ENCODE data around the gene RRP1B. TPM values are rescaled to one million over a fixed set of nuclear protein-coding genes. Genes with fewer than 3 reads are reported as not detected.
"Not testable (repeated sequence)": the region's sequence is repeated elsewhere in the genome, so short reads cannot be mapped to it uniquely, and the experiment has no call there.

The RRP1B gene
- total RNA-seq, 2 donors from 2014 or later, result 52.6 to 62.0 TPM

DNA sequence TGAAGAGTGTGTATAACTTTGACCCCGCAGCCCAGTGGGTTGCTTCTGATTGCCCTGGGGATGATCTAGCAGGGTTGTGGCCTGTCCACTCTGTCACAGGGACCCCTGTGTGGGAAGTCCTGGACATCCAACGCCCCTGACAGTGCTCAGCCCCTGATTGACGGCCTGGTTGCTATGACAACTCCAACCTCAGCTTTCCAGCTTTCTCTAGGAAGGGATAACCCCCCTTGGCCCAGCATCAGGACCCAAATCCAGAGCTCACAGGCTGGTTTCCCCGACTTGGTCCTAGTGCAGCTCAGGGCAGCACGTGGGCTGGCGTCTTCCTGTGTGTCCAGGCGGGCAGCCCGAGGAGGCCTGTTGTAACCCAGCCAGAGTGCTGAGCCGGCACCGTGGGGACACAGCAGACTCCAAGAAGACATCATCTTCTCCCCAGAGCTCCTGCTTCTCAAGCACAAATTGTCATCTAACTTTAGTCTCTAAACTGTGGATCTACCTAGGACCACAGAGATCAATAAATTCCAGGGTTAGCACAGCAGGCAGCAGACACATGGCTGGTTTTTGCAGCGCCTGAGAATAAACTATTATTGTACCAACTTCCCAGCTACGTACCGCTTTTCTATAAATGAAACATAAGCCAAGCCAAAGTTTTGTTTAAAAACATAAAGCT lies 40.7 kb downstream of the RRP1B start:
- DNase-seq (no peak), ATAC-seq (replicated peaks in 1 of 2) (no peak)
- H3K27me3 Mint-ChIP-seq (ENCODE audit: low read depth), result no peaks in the 10 kb centered on the region
- no peak overlapping the region for H3K4me3 Mint-ChIP-seq
- no peak overlapping the region for H3K27ac Mint-ChIP-seq
- H3K9me3 Mint-ChIP-seq, result no peaks in the 10 kb centered on the region
- peaks cover 0 to 13% of the 10 kb centered on the region in 2 donors for H3K36me3 Mint-ChIP-seq (ENCODE audit: insufficient read depth in 2 of 2)
- H3K4me1 Mint-ChIP-seq (ENCODE audit: low read depth), result peaks cover 25% of the 10 kb centered on the region

DNA sequence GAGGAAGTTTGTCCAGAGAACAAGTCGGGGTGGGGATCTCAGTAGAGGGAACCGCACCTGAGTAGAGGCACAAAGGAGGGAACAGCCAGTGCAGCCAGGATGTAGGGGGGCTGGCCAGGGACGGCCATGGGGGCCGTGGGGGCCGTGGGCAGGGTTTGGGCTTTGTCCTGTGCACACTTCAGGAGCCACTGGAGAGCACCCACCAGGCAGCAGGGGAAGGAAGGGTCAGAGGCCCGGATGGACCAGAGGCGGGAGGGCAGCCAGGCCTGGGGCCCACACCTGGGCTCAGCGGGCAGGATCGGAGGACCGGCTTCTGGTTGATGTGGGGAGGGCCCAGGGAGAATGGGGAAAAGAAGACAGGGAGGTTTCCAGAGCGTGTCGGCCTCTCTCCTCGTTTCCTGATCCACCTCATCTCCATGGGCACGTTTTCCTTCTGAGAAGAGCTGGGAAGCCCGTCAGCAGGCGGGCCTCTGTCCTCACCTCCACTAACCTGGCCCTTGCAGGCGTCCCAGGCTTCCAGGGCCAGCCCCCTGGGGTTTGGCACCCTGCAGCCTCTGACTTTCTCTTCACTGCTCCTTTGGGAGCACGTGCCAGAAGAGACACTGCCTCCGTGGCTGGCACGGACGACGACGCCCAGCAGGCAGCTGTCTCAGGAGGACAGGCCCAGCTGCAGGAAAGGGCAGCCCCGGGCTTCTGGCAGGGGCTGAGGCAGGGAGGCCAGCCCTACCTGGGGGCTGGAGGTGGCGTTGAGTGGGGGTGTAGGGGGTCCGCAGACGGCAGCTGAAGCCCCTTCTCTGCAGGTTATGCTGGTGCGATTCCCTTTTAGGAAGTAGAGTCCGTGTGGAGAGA lies 42.8 kb downstream of the RRP1B start:
- H3K27me3 Mint-ChIP-seq (ENCODE audit: low read depth), result no peaks in the 10 kb centered on the region
- DNase-seq (no peak), ATAC-seq (replicated peaks in 1 of 2) (no peak)
- H3K4me1 Mint-ChIP-seq (ENCODE audit: low read depth), result peaks cover 21% of the 10 kb centered on the region
- H3K4me3 Mint-ChIP-seq, result peak overlapping the region in 1 of 2 donors; percentile 25
- no peak overlapping the region for H3K27ac Mint-ChIP-seq
- H3K36me3 Mint-ChIP-seq (ENCODE audit: insufficient read depth in 2 of 2), result no peaks in the 10 kb centered on the region
- H3K9me3 Mint-ChIP-seq, result no peaks in the 10 kb centered on the region

- DNase-seq (no peak), ATAC-seq (replicated peaks in 1 of 2) (no peak)
- H3K27ac Mint-ChIP-seq, result no peak overlapping the region
- peaks cover 15% of the 10 kb centered on the region for H3K4me1 Mint-ChIP-seq (ENCODE audit: low read depth)
- H3K27me3 Mint-ChIP-seq (ENCODE audit: low read depth), result no peaks in the 10 kb centered on the region
- peak overlapping the region; percentile 25 to 64 for H3K4me3 Mint-ChIP-seq
- H3K36me3 Mint-ChIP-seq (ENCODE audit: insufficient read depth in 2 of 2), result no peaks in the 10 kb centered on the region
- H3K9me3 Mint-ChIP-seq, result no peaks in the 10 kb centered on the region
Measured at GRCh38 chr21:43702785-43703034, 43.4 kb downstream of the RRP1B start.

- DNase-seq (peak; percentile 23 to 30), ATAC-seq (replicated peaks in 1 of 2) (peak in 1 of 2 donors; percentile 22)
- Mint-ChIP-seq H3K4me3 (peak overlapping the region; percentile 25 to 64), H3K27me3 (ENCODE audit: low read depth) (no peaks in the 10 kb centered on the region), H3K36me3 (ENCODE audit: insufficient read depth in 2 of 2) (no peaks in the 10 kb centered on the region), H3K27ac (no peak overlapping the region), H3K9me3 (no peaks in the 10 kb centered on the region), H3K4me1 (ENCODE audit: low read depth) (peaks cover 14% of the 10 kb centered on the region)
Measured at GRCh38 chr21:43703035-43703880, 43.9 kb downstream of the RRP1B start.

GRCh38 chr21:43707462-43707861 lies 48.1 kb downstream of the RRP1B start:
- H3K36me3 Mint-ChIP-seq (ENCODE audit: insufficient read depth in 2 of 2), result no peaks in the 10 kb centered on the region
- peaks cover 9% of the 10 kb centered on the region for H3K4me1 Mint-ChIP-seq (ENCODE audit: low read depth)
- ATAC-seq (replicated peaks in 1 of 2) (no peak), DNase-seq (no peak)
- no peaks in the 10 kb centered on the region for H3K9me3 Mint-ChIP-seq
- no peak overlapping the region for H3K27ac Mint-ChIP-seq
- peaks cover 9% of the 10 kb centered on the region for H3K27me3 Mint-ChIP-seq (ENCODE audit: low read depth)
- H3K4me3 Mint-ChIP-seq, result no peak overlapping the region

DNA sequence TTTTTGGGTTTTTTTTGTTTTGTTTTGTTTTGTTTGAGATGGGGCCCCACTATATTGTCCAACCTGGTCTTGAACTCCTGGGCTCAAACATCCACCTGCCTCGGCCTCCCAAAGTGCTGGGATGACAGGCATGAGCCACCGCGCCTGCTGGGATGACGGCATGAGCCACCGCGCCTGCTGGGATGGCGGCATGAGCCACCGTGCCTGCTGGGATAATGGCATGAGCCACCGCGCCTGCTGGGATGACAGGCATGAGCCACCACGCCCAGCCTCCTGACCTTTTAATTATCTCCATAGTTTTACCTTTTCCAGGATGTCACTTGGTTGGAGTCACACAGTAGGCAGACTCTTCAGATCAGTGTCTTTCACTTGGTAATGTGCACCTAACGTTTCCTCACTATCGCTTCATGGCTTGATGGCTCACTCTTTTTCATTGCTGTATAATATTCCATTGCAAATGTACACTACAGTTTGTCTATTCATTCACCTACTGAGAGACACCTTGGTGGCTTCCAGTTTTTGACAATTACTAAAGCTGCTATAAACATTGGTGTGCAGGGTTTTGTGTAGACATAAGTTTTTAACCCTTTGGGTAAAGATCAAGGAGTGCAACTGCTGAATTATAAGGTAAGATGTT lies 49.5 kb downstream of the RRP1B start:
- no peak overlapping the region for H3K4me3 Mint-ChIP-seq
- no peaks in the 10 kb centered on the region for H3K9me3 Mint-ChIP-seq
- ATAC-seq (replicated peaks in 1 of 2), result no peak
- DNase-seq, result no peak
- H3K36me3 Mint-ChIP-seq (ENCODE audit: insufficient read depth in 2 of 2), result no peaks in the 10 kb centered on the region
- H3K4me1 Mint-ChIP-seq (ENCODE audit: low read depth), result no peaks in the 10 kb centered on the region
- H3K27me3 Mint-ChIP-seq (ENCODE audit: low read depth), result peaks cover 11% of the 10 kb centered on the region
- no peak overlapping the region for H3K27ac Mint-ChIP-seq

- no peak for ATAC-seq (replicated peaks in 1 of 2)
- DNase-seq, result no peak
- H3K4me1 Mint-ChIP-seq (ENCODE audit: low read depth), result peaks cover 9% of the 10 kb centered on the region
- no peaks in the 10 kb centered on the region for H3K36me3 Mint-ChIP-seq (ENCODE audit: insufficient read depth in 2 of 2)
- no peak overlapping the region for H3K27ac Mint-ChIP-seq
- H3K27me3 Mint-ChIP-seq (ENCODE audit: low read depth), result peaks cover 11% of the 10 kb centered on the region
- no peak overlapping the region for H3K4me3 Mint-ChIP-seq
- no peaks in the 10 kb centered on the region for H3K9me3 Mint-ChIP-seq
Measured at GRCh38 chr21:43712268-43712942, 53.0 kb downstream of the RRP1B start.

- H3K4me1 Mint-ChIP-seq (ENCODE audit: low read depth); ATAC-seq (replicated peaks in 1 of 2); H3K27ac Mint-ChIP-seq; H3K36me3 Mint-ChIP-seq (ENCODE audit: insufficient read depth in 2 of 2); H3K4me3 Mint-ChIP-seq; DNase-seq; H3K9me3 Mint-ChIP-seq: not testable (repeated sequence)
- H3K27me3 Mint-ChIP-seq (ENCODE audit: low read depth), result peaks cover 15% of the 10 kb centered on the region
Measured at GRCh38 chr21:43713123-43713522, 53.8 kb downstream of the RRP1B start.

- Mint-ChIP-seq H3K4me3 (no peak overlapping the region), H3K9me3 (no peaks in the 10 kb centered on the region), H3K27ac (no peak overlapping the region), H3K4me1 (ENCODE audit: low read depth) (peaks cover 28% of the 10 kb centered on the region), H3K27me3 (ENCODE audit: low read depth) (peaks cover 12% of the 10 kb centered on the region), H3K36me3 (ENCODE audit: insufficient read depth in 2 of 2) (no peaks in the 10 kb centered on the region)
- no peak for DNase-seq
- ATAC-seq (replicated peaks in 1 of 2), result no peak
Measured at GRCh38 chr21:43716376-43717165, 57.2 kb downstream of the RRP1B start.

DNA sequence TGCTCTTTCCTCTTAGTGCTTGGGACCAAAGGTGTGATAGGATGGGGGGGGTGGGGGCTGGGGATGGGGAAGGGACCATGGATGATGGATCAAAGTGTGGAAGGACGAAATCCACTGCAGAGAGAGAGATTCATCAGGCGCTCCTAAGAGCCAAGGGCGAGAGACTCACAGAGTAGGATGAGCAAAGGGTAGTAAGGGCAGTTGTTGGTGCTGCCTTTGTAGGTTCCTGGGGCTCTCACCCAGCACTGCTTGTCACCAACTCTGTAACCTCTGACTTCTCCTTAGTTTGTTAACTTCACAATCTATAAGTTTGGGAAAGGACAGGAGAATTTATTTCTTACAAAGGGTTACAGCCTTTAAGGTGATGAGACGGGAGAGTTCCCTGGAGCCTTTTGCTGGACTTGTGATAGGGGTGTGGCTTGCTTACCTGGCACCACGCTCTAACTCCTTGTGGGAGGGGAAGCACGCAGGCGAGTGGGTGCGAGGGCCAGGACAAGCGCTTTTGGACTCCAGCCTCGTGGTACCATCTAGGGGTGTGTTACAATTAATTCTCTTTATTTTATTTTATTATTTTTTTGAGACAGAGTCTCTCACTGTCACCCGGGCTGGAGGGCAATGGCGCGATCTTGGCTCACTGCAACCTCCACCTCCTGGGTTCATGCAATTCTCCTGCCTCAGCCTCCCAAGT lies 58.0 kb downstream of the RRP1B start:
- no peak for DNase-seq
- Mint-ChIP-seq H3K4me3 (peak overlapping the region; percentile 41 to 88), H3K36me3 (ENCODE audit: insufficient read depth in 2 of 2) (no peaks in the 10 kb centered on the region), H3K27ac (no peak overlapping the region), H3K27me3 (ENCODE audit: low read depth) (peaks cover 9% of the 10 kb centered on the region), H3K4me1 (ENCODE audit: low read depth) (peaks cover 33% of the 10 kb centered on the region), H3K9me3 (no peaks in the 10 kb centered on the region)
- no peak for ATAC-seq (replicated peaks in 1 of 2)

DNA sequence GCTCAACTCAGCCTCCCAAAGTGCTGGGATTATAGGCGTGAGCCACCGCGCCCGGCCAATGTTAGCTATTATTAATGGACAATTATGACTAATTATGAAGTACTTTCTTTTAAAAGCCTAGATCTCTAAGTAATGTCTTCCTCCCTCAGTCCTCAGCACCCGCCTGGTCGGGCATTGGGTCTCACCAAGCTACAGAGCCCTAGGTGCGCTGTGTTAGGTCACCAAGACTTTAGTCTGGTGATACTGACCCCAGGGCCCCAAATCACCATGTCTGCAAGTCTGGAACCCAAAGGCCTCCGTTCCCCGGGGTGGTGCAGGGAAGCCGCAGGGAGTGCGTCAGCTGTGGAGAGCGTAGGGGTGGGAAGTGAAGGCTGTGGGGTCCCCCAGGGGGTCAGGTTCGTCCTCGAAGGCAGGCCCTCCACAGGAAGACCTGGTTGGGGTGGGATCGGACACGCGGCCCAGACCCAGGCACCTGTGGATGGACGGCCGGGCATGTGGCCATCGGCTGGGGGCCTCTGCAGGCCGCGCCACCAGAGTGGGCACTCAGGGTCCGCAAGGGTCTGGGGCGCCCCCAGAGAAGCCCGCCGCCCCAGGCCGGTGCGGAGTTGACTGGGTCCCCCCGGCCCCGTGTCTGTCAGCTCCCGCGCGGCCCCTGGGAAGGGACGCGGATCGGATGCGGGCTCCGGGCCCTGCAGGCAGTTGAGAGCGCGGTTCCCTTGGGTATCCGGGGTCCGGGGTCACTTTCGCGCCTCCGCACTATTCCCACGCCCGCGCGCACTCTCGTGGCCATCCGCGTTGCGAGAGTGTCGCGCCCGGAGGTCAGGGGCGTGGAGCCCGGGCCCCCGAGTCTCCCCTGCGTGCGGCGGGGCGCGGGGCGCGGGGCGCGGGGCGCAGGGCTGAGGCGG lies 58.9 kb downstream of the RRP1B start:
- H3K27ac Mint-ChIP-seq, result peak overlapping the region; percentile 56
- no peak for ATAC-seq (replicated peaks in 1 of 2)

More for the DNA sequence above, 58.9 kb downstream of the RRP1B start:
- Mint-ChIP-seq H3K4me1 (ENCODE audit: low read depth) (peaks cover 41% of the 10 kb centered on the region), H3K9me3 (no peaks in the 10 kb centered on the region), H3K4me3 (peak overlapping the region; percentile 88), H3K36me3 (ENCODE audit: insufficient read depth in 2 of 2) (no peaks in the 10 kb centered on the region), H3K27me3 (ENCODE audit: low read depth) (peaks cover 5% of the 10 kb centered on the region)
- DNase-seq, result peak in 1 of 2 donors; percentile 24
